ENCODE measurements around the gene RIIAD1.

- TF ChIP-seq EZH2 (IDR thresholded peaks at IDR 0.05; ENCODE audit: borderline replicate concordance) = no peak
- TF ChIP-seq CTCF (IDR thresholded peaks at IDR 0.05; ENCODE audit: poor library complexity) = no peak
- TF ChIP-seq EZH2phosphoT487 (IDR thresholded peaks at IDR 0.05; ENCODE audit: low read depth, severe bottlenecking, unreplicated experiment) = no peak
Observed at GRCh38 chr1:151733126-151733525, 11.8 kb downstream of the RIIAD1 start.
